ENCODE measurements around the gene NUB1. TPM values are rescaled to one million over a fixed set of nuclear protein-coding genes. Genes with fewer than 3 reads are reported as not detected.
A peak's percentile ranks its signal among the peaks of the same experiment; 100 is the strongest.

NUB1 gene
- total RNA-seq, 3 donors from 2014 or later, result 25.9 to 26.9 (median 26.5) TPM

DNA sequence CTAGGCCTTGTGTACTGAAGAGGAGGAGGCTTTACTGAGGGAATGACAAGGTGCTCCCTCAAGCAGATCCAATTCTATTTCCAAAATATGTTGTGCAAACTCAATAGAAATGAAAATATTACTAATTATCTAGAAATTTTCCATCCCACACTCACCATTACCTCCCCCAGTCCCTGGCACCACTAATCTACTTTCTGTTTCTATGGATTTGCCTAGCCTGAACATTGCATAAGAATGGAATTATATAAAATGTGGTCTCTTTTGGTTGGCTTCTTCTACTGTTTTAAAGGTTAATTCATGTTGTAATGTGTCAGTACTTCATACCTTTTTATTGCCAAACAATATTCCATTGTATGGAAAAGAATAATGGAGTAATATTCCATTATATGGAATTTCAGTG, 18.7 kb upstream of the NUB1 start:
- Mint-ChIP-seq H3K4me3 (no peak overlapping the region), H3K9me3 (peaks cover 18% of the 10 kb centered on the region), H3K4me1 (ENCODE audit: low read depth) (no peaks in the 10 kb centered on the region), H3K27me3 (ENCODE audit: low read depth) (no peaks in the 10 kb centered on the region), H3K36me3 (ENCODE audit: insufficient read depth) (no peaks in the 10 kb centered on the region)
- no peak for DNase-seq
- ATAC-seq, result no peak

DNA sequence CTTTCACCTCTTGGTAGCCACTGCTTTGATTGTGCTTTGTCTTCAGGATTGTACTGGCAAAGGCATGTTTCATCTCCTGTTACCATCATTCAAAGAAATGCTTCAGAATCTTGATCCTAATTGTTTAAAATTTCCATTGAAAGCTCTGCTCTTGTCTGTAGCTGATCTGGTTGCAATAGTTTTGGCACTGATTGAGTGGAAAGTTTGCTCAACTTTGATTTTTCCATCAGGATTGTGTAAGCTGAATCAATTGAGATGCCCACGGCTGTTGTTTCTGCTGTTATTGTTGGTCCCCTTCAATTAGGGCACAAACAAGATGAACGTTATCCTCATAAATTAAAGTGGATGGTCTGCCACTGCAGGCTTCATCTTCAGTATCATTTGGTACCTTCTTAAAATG, 14.6 kb upstream of the NUB1 start:
- no peak overlapping the region for H3K4me3 Mint-ChIP-seq
- DNase-seq (no peak), ATAC-seq (no peak)
- H3K27me3 Mint-ChIP-seq (ENCODE audit: low read depth), result no peaks in the 10 kb centered on the region
- H3K9me3 Mint-ChIP-seq, result no peaks in the 10 kb centered on the region
- no peaks in the 10 kb centered on the region for H3K36me3 Mint-ChIP-seq (ENCODE audit: insufficient read depth)
- no peaks in the 10 kb centered on the region for H3K4me1 Mint-ChIP-seq (ENCODE audit: low read depth)

DNA sequence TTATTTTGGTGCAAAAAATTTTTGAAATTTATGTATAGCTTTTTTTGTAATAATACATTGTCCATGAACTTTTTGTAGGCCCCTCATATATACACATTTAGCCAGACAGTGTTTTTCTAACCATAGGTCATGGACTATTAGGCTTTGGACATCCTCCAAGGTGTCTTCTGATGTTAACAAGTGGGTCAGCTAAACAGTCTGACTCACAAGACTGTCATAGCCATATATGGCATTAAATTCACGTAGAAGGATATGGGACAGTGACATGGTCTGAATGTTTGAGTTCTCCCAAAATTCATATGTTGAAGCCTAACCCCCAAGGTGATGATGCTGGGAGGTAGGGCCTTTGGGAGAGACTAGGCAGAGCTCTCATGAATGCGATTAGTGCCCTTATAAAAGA, 14.0 kb upstream of the NUB1 start:
- no peak for DNase-seq
- Mint-ChIP-seq H3K4me3 (no peak overlapping the region), H3K9me3 (no peaks in the 10 kb centered on the region), H3K27me3 (ENCODE audit: low read depth) (no peaks in the 10 kb centered on the region), H3K36me3 (ENCODE audit: insufficient read depth) (no peaks in the 10 kb centered on the region), H3K4me1 (ENCODE audit: low read depth) (no peaks in the 10 kb centered on the region)
- no peak for ATAC-seq

DNA sequence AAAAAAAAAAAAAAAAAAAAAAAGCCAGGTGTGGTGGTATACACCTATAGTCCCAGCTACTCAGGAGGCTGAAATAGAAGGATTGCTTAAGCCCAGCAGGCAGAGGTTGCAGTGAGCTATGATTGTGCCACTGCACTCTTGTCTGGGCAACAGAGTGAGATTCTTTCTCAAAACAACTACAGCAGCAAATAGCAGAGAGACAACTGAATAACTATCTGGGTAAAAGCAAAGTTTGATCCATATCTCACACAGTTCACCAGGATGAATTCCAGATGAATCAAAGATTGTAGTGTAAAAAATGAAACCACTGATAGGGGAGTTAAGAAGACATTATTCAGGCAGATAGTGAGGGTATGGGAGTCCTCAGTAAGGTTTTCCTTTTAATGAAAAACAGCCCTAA, 11.4 kb upstream of the NUB1 start:
- H3K4me3 Mint-ChIP-seq, result no peak overlapping the region
- DNase-seq (no peak), ATAC-seq (no peak)
- H3K4me1 Mint-ChIP-seq (ENCODE audit: low read depth), result no peaks in the 10 kb centered on the region
- H3K27me3 Mint-ChIP-seq (ENCODE audit: low read depth), result no peaks in the 10 kb centered on the region
- H3K9me3 Mint-ChIP-seq, result no peaks in the 10 kb centered on the region
- no peaks in the 10 kb centered on the region for H3K36me3 Mint-ChIP-seq (ENCODE audit: insufficient read depth)

DNA sequence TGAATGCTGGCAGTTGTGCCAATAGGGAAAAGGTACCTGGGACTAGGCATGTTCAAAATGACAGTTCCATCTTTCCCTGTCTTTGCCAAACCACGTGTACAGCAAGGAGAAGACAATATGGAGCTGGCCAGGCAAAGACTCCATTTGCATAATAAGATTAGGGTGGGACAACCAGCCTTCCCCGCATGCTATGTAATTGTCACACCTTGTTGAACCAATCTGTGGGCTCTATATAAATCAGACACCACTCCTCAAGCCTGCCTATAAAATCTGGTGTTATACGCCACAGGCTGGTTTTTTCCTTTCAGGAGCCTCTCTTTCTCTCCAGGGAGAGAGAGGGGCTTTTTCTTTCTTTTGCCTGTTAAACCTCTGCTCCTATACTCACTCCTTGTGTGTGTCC, 11.0 kb upstream of the NUB1 start:
- Mint-ChIP-seq H3K4me1 (ENCODE audit: low read depth) (no peaks in the 10 kb centered on the region), H3K27me3 (ENCODE audit: low read depth) (no peaks in the 10 kb centered on the region), H3K4me3 (no peak overlapping the region), H3K9me3 (no peaks in the 10 kb centered on the region), H3K36me3 (ENCODE audit: insufficient read depth) (no peaks in the 10 kb centered on the region)
- ATAC-seq (no peak), DNase-seq (no peak)

DNA sequence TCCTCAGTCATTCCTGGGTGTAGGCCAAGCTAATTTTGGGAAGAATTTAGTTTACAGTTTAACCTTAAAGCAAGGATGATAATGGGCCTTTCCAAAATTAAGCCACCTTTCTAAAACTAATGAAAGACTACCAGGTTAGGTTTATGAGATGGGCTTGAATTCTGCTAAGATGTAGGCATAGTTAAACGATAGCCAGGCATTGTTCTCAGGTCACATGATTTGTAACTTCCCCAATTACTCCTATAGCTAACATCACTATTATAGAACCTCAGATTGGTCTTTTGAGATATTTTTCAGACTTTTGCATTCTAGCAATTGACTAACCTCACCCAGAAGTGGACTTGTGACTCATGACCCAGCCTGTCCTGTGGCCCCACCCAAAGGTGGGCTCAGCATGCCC, 7.0 kb upstream of the NUB1 start:
- H3K9me3 Mint-ChIP-seq, result peaks cover 5% of the 10 kb centered on the region
- H3K4me3 Mint-ChIP-seq, result no peak overlapping the region
- ATAC-seq, result no peak
- DNase-seq, result no peak
- no peaks in the 10 kb centered on the region for H3K36me3 Mint-ChIP-seq (ENCODE audit: insufficient read depth)
- peaks cover 2% of the 10 kb centered on the region for H3K4me1 Mint-ChIP-seq (ENCODE audit: low read depth)
- no peaks in the 10 kb centered on the region for H3K27me3 Mint-ChIP-seq (ENCODE audit: low read depth)

DNA sequence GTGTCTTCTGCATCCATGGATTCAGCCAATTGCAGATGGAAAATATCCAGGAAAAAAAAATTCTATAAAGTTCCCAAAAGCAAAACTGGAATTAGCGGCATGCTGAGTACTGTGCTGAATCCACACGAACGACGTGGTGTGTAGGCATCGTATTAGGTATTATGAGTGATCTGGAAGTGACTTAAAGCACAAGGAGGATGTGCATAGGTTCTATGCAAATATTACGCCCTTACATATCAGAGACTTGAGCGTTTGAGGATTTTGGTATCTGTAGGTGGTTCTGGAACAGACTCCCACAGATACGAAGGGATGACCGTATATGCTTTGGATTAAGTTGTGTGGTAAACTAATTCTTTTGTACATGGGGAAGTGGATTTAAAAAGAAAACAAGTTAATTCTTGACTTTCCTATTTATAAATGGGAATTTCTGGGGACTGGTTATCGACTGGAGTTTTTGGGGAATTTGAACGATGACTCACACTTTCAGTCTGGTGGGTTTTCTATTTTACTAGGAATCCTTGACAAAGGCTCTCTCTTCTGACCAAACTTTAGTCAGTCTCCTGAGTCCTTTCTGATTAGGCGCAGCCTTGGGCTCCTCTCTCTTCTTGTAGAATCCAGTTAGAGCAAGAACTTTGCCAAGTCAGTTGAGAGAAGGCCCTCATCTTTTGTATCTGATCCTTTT, 5.4 kb upstream of the NUB1 start:
- Mint-ChIP-seq H3K36me3 (ENCODE audit: insufficient read depth) (no peaks in the 10 kb centered on the region), H3K9me3 (peaks cover 5% of the 10 kb centered on the region)
- no peak for ATAC-seq

DNA sequence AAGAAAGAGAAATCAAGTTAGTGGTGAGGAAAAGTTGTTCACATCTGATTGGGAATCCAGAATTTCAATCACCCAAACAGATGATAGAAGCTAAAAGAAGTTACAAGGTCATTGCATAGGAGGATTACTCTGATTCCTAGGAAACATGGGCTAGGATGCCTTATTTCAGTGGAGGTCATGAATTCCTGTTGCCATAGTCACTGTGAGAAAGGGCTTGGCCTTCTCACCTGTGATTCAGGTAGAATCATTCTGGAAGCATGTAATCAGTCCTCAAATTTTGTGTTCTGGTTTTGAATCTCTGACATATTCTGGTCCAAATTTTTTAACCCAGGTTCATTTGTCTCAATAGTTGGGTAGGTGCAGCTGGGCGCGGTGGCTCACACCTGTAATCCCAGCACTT, 4.3 kb upstream of the NUB1 start:
- Mint-ChIP-seq H3K9me3 (peaks cover 5% of the 10 kb centered on the region), H3K4me3 (no peak overlapping the region), H3K36me3 (ENCODE audit: insufficient read depth) (no peaks in the 10 kb centered on the region), H3K4me1 (ENCODE audit: low read depth) (peaks cover 16% of the 10 kb centered on the region), H3K27me3 (ENCODE audit: low read depth) (no peaks in the 10 kb centered on the region)
- ATAC-seq, result no peak
- no peak for DNase-seq

More for the DNA sequence above, 5.4 kb upstream of the NUB1 start:
- DNase-seq, result no peak
- Mint-ChIP-seq H3K4me3 (no peak overlapping the region), H3K4me1 (ENCODE audit: low read depth) (peaks cover 16% of the 10 kb centered on the region), H3K27me3 (ENCODE audit: low read depth) (no peaks in the 10 kb centered on the region)

DNA sequence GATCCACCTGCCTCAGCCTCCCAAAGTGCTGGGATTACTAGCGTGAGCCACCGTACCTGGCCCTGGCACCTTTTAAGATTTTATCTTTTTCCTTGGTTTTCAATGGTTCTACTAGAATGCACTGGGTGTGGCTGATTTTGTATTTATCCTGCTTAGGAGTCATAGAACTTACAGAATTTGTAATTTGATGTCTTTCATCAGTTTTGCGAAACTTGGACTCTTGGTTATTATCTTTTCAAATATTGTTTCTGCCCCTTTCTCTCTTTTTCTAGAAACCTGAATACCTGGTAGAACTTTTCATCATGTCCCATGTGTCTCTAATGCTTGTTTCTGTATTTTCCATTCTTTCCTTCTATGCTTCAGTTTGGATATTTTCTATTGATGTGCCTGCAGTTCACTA, 2.8 kb upstream of the NUB1 start:
- Mint-ChIP-seq H3K36me3 (ENCODE audit: insufficient read depth) (no peaks in the 10 kb centered on the region), H3K4me1 (ENCODE audit: low read depth) (peaks cover 25% of the 10 kb centered on the region), H3K4me3 (no peak overlapping the region), H3K27me3 (ENCODE audit: low read depth) (no peaks in the 10 kb centered on the region), H3K9me3 (peaks cover 5% of the 10 kb centered on the region)
- ATAC-seq (no peak), DNase-seq (no peak)

DNA sequence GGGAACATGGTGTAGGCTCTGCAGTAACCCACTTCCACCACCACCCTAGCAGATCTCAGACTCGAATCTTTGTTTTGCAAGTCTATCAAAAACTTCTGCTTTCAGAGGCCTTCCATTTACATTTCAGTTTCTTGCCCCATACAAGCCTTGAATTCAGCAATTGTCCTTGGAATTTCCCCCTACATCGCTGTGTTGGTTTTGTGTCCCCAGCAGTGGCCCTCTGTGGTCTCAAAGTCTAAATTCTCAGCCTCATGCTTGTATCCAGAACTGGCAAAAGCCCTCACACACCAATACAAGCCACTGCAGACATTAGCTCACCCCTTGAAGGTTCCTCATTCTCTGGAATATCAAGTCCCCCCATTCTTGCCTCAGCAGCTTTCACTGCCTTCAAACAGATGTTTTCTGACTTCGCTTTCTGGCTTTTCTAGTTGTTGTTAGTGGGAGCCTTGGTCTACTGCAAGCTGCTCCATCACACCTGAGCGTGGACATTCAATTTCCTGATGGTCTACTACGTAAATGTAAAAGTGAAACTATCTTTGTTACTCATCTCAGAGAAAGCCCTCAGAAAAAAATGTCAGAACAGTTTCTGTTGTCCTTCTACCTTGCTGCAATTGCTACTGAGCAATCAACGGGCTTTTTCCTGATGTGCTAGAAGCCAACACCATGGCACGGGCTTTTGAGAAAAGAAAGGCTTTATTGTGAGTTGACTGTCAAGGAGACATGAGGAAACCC, 1.8 kb upstream of the NUB1 start:
- no peak for DNase-seq
- H3K4me1 Mint-ChIP-seq (ENCODE audit: low read depth), result peaks cover 25% of the 10 kb centered on the region
- peak in 1 of 2 donors; percentile 10 for ATAC-seq
- H3K36me3 Mint-ChIP-seq (ENCODE audit: insufficient read depth), result no peaks in the 10 kb centered on the region
- H3K4me3 Mint-ChIP-seq, result peak overlapping the region; percentile 40
- no peaks in the 10 kb centered on the region for H3K27me3 Mint-ChIP-seq (ENCODE audit: low read depth)
- H3K9me3 Mint-ChIP-seq, result peaks cover 5% of the 10 kb centered on the region

DNA sequence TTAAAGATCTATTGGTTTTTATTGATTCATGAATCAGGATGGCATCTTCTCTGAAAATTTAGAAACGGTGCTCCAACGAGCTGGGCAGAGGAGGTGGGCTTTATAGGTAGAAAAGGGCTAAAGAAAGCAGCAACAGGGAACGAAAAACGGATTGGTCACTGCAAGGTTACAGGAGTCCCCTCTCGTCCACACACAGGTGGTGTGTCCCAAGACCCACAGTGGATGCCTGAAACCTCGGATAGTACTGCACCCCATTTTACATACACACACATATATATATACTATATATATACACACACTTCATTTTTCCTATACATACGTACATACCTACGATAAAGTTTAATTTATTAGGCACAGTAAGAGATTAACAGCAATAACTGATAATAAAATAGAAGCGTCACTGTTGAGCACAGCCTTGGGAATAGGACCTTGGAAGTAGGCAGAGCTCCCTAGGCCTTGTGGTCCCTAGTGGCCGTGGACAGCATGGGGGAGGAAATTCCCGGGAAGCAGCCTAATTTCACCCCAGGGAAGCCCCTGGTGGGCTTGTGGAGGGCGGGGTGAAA, 737 bp upstream of the NUB1 start:
- ATAC-seq (no peak), DNase-seq (no peak)
- Mint-ChIP-seq H3K36me3 (ENCODE audit: insufficient read depth) (peaks cover 3% of the 10 kb centered on the region), H3K9me3 (peaks cover 5% of the 10 kb centered on the region), H3K4me1 (ENCODE audit: low read depth) (peaks cover 31% of the 10 kb centered on the region), H3K27me3 (ENCODE audit: low read depth) (no peaks in the 10 kb centered on the region), H3K4me3 (peak overlapping the region; percentile 84)

DNA sequence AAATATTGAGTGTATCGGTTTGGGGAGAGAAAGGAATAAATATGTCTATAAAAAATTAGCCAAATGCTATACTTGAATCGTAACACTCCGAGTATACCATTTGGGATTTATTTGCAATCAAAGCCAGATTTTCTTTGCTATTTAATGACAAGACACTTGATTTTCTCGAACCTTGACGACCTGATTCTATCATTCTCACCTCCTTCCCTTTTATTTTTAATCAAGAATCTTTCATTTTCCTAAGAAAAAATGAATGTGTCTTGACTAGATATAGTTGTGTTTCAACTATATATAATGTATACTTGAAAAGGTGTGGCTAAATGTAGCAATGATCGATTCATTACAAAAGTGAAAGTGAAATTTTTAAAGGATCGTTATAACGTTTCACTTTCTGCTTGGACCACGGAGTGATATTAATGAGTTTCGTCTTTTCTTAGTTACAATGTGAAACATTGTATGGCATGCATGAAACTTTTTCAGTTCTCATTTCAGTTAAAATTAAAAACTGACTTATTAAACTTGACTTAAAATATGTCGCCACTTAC, 562 bp downstream of the NUB1 start:
- Mint-ChIP-seq H3K27me3 (ENCODE audit: low read depth) (no peaks in the 10 kb centered on the region), H3K9me3 (peaks cover 5% of the 10 kb centered on the region), H3K36me3 (ENCODE audit: insufficient read depth) (peaks cover 8% of the 10 kb centered on the region), H3K4me1 (ENCODE audit: low read depth) (peaks cover 35% of the 10 kb centered on the region), H3K4me3 (peak overlapping the region; percentile 84)
- ATAC-seq (peak; percentile 45 to 63), DNase-seq (no peak)

DNA sequence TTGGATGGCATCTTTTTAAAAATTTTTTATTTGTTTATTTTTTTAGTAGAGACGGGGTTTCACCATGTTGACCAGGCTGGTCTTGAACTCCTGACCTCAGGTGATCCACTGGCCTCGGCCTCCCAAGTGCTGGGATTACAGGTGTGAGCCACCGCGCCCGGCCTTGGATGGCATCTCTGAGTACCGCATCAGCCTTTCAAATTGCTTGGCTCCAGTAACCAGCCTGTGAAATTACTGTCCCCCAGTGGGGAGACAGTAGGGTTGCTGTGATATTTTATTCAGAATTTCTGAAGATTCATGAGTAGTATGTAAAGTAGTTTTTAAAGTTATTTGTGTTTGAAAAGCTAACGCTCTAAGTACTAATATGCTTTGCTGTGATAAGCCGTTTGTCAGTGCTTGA, 1.2 kb downstream of the NUB1 start:
- Mint-ChIP-seq H3K4me1 (ENCODE audit: low read depth) (peaks cover 36% of the 10 kb centered on the region), H3K4me3 (peak overlapping the region; percentile 84), H3K36me3 (ENCODE audit: insufficient read depth) (peaks cover 8% of the 10 kb centered on the region), H3K9me3 (peaks cover 5% of the 10 kb centered on the region), H3K27me3 (ENCODE audit: low read depth) (no peaks in the 10 kb centered on the region)
- DNase-seq (no peak), ATAC-seq (no peak)

DNA sequence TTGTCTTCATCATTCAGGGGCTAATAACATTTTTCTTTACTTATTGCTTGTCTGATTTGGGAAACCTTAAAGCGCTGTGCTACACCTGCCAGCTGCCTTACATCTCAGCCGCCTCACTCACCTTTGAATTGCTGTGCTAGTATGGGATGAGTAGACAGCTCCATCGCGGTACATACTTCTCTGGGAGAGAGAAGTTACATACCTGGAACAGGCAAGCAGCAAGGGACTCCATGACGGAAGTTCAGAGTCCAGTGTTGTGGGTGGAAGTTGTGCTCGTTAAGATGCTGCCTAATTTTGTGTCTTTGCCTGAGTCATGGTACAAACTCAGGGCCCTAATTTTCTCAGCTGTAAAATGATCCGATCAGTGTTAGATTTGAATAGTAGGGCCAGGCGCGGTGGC, 1.9 kb downstream of the NUB1 start:
- DNase-seq, result no peak
- H3K4me1 Mint-ChIP-seq (ENCODE audit: low read depth), result peaks cover 39% of the 10 kb centered on the region
- H3K36me3 Mint-ChIP-seq (ENCODE audit: insufficient read depth), result peaks cover 12% of the 10 kb centered on the region
- no peak for ATAC-seq
- peak overlapping the region; percentile 84 for H3K4me3 Mint-ChIP-seq
- H3K27me3 Mint-ChIP-seq (ENCODE audit: low read depth), result no peaks in the 10 kb centered on the region
- peaks cover 5% of the 10 kb centered on the region for H3K9me3 Mint-ChIP-seq

Measured in activated T-cell treated with anti-CD3 and anti-CD28 coated beads, Interleukin-2, amount 50 U/mL, for 4 hours (primary cell).